HG02870 (cell line): ENCODE data around the gene SLC35F2.
"Not testable (repeated sequence)": the region's sequence is repeated elsewhere in the genome, so short reads cannot be mapped to it uniquely, and the experiment has no call there.

ENCODE experiments used
- ATAC-seq: cut with Tn5 transposase; IDR thresholded peaks from one replicate; pipeline ENCODE4 v1.9.1; 2021; ENCODE audit warnings: mild to moderate bottlenecking, moderate library complexity; ENCODE audit not compliant: unreplicated experiment

SLC35F2 gene

GRCh38 chr11:107858217-107859070 is at the start of gene SLC35F2:
SLC35F2 (minus strand) TSS chr11:107858787; CDS start chr11:107858767, 20 bp downstream.
- peak; percentile 86 for ATAC-seq

- no peak for ATAC-seq
Observed at GRCh38 chr11:107908211-107908610, 49.6 kb upstream of the SLC35F2 start.

GRCh38 chr11:107898270-107898669 is 39.7 kb upstream of the SLC35F2 start:
- ATAC-seq: peak; percentile 85

- no peak for ATAC-seq
Observed at GRCh38 chr11:107882095-107882820, 23.7 kb upstream of the SLC35F2 start.

GRCh38 chr11:107881471-107881870 is 22.9 kb upstream of the SLC35F2 start:
- ATAC-seq: not testable (repeated sequence)

- no peak for ATAC-seq
Observed at GRCh38 chr11:107876141-107876540, 17.6 kb upstream of the SLC35F2 start.

- no peak for ATAC-seq
Observed at GRCh38 chr11:107864591-107864990, 6.0 kb upstream of the SLC35F2 start.

GRCh38 chr11:107860688-107861087 is 2.1 kb upstream of the SLC35F2 start:
- ATAC-seq: no peak

- not testable (repeated sequence) for ATAC-seq
Observed at GRCh38 chr11:107860240-107860620, 1.6 kb upstream of the SLC35F2 start.

GRCh38 chr11:107859459-107860239 is 1.1 kb upstream of the SLC35F2 start:
- ATAC-seq: no peak

GRCh38 chr11:107857550-107858216 is 904 bp downstream of the SLC35F2 start:
- ATAC-seq: peak; percentile 2

- ATAC-seq: no peak
Observed at GRCh38 chr11:107856981-107857517, 1.5 kb downstream of the SLC35F2 start.

- ATAC-seq: no peak
Observed at GRCh38 chr11:107856180-107856980, 2.2 kb downstream of the SLC35F2 start.

GRCh38 chr11:107853070-107853469 is 5.5 kb downstream of the SLC35F2 start:
- no peak for ATAC-seq

- ATAC-seq: no peak
Observed at GRCh38 chr11:107851704-107852310, 6.8 kb downstream of the SLC35F2 start.

- ATAC-seq: peak; percentile 40
Observed at GRCh38 chr11:107849790-107850189, 8.8 kb downstream of the SLC35F2 start.

GRCh38 chr11:107848345-107848744 is 10.2 kb downstream of the SLC35F2 start:
- ATAC-seq: no peak

- no peak for ATAC-seq
Observed at GRCh38 chr11:107847184-107847583, 11.4 kb downstream of the SLC35F2 start.

- ATAC-seq: no peak
Observed at GRCh38 chr11:107844041-107844440, 14.5 kb downstream of the SLC35F2 start.
